Inflammatory macrophage treated with lipopolysaccharide for 1 hour (primary cell): ENCODE data around the gene PHF1.
A peak's percentile ranks its signal among the peaks of the same experiment; 100 is the strongest.
"Not testable (repeated sequence)": the region's sequence is repeated elsewhere in the genome, so short reads cannot be mapped to it uniquely, and the experiment has no call there.

Experiments
- DNase-seq, 2 donors: peaks; one replicate each; pipeline ENCODE4 v3.0.0-alpha.2; 2020 to 2022

PHF1 gene

DNA sequence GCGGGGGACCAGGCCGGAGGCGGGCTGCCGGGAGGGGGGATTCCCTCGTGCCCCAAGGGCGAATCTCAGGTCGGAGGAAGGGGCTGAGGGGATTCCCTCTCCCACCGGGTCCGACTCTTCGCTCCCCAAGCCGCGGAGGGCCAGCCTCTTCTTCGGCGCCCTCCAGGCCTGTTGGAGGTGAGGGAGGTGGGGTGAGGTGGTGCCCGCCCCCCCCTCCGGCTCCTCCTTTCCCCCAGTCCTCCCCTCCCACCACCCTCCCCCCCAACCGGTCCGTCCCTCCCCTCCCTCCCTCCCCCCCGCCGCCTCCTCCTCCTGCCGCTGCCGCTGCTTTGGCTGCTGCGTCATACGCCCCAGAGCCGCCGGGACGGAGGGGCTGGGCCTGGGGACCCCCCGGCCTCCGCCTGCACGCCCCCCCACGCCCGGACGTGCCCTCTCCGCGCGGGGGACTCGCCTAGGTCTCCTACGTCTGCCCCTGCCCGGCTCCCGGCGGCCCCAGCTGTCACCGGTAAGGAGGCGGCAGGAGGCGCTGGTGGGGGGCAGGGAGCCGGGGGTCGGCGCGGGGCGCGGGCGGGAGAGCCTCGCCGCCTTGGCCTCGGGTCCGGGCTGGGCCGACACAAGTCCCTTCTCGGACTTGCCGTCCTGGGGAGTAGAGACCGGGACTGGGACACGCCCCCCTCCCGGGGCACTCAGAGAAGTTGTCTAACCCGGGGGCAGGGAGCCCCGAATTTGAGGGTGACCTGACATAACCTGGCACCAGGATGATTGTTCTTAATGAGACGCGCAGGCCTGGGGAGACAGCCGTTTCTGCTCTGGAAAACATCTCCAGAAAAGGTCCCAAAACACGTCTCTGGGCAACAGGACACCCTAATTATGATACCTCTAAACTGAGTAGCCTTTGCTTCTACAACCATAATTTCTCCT, at the start of gene PHF1:
TSS of gene PHF1 (plus strand) at position 304 of the 921 bp plus-strand sequence. CDS start 1,250 bp downstream, outside the sequence.
- DNase-seq = no peak

- not testable (repeated sequence) for DNase-seq
These were observed 47.3 kb upstream of the PHF1 start for GRCh38 chr6:33363486-33363885.

GRCh38 chr6:33364475-33365205, 46.2 kb upstream of the PHF1 start:
- DNase-seq = peak in 1 of 2 donors; percentile 22

GRCh38 chr6:33365206-33365971, 45.4 kb upstream of the PHF1 start:
- not testable (repeated sequence) for DNase-seq

- DNase-seq = no peak
These were observed 43.7 kb upstream of the PHF1 start for GRCh38 chr6:33367009-33367714.

GRCh38 chr6:33367715-33368025, 43.1 kb upstream of the PHF1 start:
- DNase-seq = not testable (repeated sequence)

- DNase-seq = not testable (repeated sequence)
These were observed 38.9 kb upstream of the PHF1 start for GRCh38 chr6:33371901-33372300.

DNA sequence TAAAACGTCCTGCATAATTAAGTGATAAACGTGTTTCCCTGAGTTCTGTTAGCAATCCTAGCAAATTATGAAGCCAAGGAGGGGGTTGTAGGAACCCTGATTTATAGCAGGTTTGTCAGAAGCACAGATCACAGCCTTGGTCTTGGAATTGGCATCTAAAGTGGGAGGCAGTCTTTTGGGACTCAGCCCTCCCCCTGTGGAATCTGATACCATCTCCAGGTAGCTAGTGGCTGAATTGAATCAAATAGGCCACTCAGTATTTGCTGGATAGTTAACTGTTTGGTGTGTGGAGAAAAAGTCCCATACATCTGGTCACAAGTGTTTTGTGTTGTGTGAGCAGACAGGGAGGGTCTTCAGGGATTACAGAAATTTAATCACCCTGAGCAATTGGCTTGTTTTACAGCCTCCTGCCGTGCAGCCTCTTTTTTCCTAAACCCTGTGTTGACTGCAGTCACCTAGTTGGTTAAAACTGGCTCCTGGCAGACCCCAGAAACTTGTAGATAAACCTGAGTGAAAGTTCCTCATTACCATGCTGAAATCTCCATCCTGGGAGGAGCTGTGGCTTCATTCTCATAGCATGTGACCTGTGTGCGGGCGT, 38.2 kb upstream of the PHF1 start:
- DNase-seq = no peak

GRCh38 chr6:33373960-33374910, 36.6 kb upstream of the PHF1 start:
- no peak for DNase-seq

- peak; percentile 62 to 68 for DNase-seq
These were observed 35.6 kb upstream of the PHF1 start for GRCh38 chr6:33375143-33375671.

DNA sequence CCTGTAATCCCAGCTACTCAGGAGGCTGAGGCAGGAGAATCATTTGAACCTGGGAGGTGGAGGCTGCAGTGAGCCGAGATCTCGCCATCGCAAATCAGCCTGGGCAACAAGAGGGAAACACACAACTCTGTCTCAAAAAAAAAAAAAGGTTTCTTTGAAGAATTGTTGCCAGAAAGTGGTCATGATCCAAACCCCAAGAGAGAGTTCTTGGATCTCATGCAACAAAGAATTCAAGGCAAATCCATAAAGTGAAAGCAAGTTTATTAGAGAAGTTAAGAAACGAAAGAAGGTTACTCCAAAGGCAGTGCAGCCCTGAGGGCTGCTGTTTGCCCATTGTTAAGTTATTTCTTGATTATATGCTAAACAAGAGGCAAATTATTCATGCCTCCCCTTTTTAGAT, 33.6 kb upstream of the PHF1 start:
- no peak for DNase-seq

GRCh38 chr6:33379184-33379583, 31.6 kb upstream of the PHF1 start:
- not testable (repeated sequence) for DNase-seq

DNA sequence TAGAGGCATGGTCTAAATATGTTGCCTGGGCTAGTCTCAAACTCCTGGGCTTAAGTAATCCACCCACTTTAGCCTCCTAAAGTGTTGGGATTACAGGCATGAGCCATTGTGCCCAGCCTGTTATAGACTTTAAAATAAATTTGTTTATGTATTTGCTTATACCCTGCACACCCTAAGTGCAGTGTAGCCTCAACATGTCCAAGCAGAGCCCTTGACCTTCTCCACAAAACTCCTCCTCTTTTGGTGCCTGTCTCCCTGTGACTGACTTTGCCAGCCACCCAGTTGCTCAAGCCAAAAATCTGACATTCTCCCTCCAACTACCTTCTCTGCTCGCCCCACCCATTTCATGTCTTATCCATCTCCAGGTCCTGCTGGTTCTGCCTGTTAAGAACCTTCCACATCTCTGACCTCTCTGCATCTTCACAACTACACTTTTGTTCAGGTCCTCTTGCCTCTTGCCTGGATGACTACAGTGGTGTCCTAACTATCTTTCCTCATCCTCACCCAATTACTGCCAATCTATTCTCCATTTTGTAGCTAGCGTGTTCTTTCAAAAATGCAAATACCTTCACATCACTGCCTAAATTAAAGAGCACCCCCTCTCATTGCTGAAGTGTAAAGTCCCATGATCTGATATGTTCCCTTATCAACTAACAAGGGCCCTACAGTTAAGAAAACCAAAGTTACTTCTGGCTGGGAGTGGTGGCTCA, 30.4 kb upstream of the PHF1 start:
- no peak for DNase-seq

GRCh38 chr6:33383427-33384185, 27.2 kb upstream of the PHF1 start:
- DNase-seq = no peak

- DNase-seq = peak; percentile 23 to 29
These were observed 26.2 kb upstream of the PHF1 start for GRCh38 chr6:33384581-33385020.

DNA sequence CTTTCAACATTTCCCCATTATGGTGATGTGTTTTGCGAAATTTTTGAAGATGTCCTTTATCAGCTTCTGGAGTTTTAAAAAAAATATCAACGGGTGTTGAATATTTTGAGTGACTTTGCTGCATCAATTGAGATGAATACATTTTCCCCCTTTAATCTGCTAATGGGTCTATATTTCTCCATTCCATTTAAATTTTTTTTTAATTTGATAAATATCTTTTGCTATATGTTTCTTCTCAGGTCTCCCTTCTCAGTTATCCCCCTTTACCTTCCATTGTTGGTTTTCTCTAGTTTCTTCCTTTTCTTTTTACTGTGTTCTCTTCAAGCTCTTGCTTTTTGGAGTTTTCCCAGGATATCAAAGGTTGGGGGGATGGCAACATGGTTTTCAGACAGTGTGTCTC, 20.6 kb upstream of the PHF1 start:
- no peak for DNase-seq

GRCh38 chr6:33390767-33391277, 20.0 kb upstream of the PHF1 start:
- no peak for DNase-seq

GRCh38 chr6:33391278-33391921, 19.4 kb upstream of the PHF1 start, which contains the start of gene KIFC1:
TSS of gene KIFC1 (plus strand) at chr6:33391823. CDS start at chr6:33391986, 163 bp downstream.
- peak; percentile 100 for DNase-seq
